Activated CD4-positive, alpha-beta T cell treated with anti-CD3 and anti-CD28 coated beads, Interleukin-10, Interleukin-2, amounts not matched to agents 100 ng/mL and 50 ng/mL, durations not matched to agents 16 hours and 8 hours (primary cell): Measurements from ENCODE around the gene HSPBP1.
"Not testable (repeated sequence)": the region's sequence is repeated elsewhere in the genome, so short reads cannot be mapped to it uniquely, and the experiment has no call there.

Experiments used
- DNase-seq: peaks from one replicate; pipeline ENCODE4 v3.0.0-alpha.2; 2020

The HSPBP1 gene, protein sequence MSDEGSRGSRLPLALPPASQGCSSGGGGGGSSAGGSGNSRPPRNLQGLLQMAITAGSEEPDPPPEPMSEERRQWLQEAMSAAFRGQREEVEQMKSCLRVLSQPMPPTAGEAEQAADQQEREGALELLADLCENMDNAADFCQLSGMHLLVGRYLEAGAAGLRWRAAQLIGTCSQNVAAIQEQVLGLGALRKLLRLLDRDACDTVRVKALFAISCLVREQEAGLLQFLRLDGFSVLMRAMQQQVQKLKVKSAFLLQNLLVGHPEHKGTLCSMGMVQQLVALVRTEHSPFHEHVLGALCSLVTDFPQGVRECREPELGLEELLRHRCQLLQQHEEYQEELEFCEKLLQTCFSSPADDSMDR

GRCh38 chr19:55279770-55280643, at the start of gene HSPBP1:
Gene HSPBP1, minus strand, starts transcription at chr19:55280110. Its CDS starts 502 bp downstream, at chr19:55279608.
- DNase-seq, result peak; percentile 98

DNA sequence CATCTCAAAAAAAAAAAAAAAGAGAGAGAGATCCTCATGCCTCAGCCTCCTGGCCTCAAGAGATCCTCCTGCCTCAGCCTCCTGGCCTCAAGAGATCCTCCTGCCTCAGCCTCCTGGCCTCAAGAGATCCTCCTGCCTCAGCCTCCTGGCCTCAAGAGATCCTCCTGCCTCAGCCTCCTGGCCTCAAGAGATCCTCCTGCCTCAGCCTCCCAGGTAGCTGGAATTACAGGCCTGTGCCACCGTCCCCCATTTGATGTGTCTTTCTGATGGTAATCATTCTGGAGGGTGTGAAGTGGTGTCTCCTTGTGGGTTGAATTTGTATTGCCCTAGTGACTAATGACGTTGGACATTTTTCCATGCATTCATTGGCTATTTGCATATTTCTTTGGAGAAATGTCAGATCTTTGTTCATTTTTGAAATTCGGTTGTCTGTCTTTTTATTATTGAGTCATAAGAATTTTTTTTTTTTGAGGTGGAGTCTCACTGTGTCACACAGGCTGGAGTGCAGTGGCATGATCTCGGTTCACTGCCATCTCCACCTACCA, 48.9 kb upstream of the HSPBP1 start:
- not testable (repeated sequence) for DNase-seq

- peak; percentile 22 for DNase-seq
Measured at GRCh38 chr19:55325172-55325571, 45.3 kb upstream of the HSPBP1 start, which contains the start of gene TMEM150B. Gene TMEM150B, minus strand, starts transcription at chr19:55325341. Its CDS starts 4,305 bp downstream, at chr19:55321036.

DNA sequence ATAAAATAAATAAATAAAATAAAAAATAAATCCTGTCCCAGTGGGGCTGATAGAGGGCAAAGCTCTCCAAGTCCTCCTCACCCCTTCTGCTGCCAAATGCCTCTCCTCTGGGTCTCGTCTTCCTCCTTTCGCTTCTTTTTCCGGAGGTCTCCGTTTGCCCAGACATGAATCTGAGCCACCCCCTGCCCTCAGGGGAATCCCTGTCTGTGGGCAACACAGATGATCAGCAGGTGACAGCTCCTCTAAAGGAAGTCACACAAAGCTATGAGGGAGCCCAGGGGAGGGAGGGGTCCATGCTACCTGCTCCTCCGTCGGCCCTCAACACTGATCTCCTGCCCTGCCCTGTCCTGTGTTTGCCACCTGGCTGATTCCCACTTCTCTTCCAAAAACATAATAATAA, 44.8 kb upstream of the HSPBP1 start:
- no peak for DNase-seq

GRCh38 chr19:55322204-55322885, 42.4 kb upstream of the HSPBP1 start:
- DNase-seq, result no peak

- no peak for DNase-seq
Measured at GRCh38 chr19:55321466-55322137, 41.7 kb upstream of the HSPBP1 start.

GRCh38 chr19:55320844-55321419, 41.0 kb upstream of the HSPBP1 start:
- no peak for DNase-seq

GRCh38 chr19:55319785-55320184, 39.9 kb upstream of the HSPBP1 start:
- no peak for DNase-seq

- no peak for DNase-seq
Measured at GRCh38 chr19:55316646-55317045, 36.7 kb upstream of the HSPBP1 start.

GRCh38 chr19:55315956-55316525, 36.1 kb upstream of the HSPBP1 start:
- DNase-seq, result no peak

DNA sequence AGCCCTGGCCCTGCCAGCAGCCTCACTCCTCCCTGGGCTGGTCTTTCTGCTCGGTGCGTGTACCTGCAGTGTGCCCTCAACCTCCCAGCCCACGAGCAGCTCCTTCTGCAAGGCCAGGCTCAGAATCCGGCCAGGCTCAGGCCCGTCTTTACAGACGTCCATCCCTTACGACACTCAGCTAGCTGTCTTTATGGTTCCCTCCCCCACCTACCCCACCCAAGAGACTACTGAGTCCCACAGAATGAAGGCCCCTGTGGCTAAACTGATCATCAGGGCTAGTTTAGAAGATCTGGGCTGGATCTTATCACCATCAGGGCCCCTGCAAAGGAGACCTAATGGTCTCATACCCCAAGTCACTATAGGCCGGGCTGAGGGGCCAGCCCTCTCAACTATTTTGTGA, 34.5 kb upstream of the HSPBP1 start:
- DNase-seq, result no peak

DNA sequence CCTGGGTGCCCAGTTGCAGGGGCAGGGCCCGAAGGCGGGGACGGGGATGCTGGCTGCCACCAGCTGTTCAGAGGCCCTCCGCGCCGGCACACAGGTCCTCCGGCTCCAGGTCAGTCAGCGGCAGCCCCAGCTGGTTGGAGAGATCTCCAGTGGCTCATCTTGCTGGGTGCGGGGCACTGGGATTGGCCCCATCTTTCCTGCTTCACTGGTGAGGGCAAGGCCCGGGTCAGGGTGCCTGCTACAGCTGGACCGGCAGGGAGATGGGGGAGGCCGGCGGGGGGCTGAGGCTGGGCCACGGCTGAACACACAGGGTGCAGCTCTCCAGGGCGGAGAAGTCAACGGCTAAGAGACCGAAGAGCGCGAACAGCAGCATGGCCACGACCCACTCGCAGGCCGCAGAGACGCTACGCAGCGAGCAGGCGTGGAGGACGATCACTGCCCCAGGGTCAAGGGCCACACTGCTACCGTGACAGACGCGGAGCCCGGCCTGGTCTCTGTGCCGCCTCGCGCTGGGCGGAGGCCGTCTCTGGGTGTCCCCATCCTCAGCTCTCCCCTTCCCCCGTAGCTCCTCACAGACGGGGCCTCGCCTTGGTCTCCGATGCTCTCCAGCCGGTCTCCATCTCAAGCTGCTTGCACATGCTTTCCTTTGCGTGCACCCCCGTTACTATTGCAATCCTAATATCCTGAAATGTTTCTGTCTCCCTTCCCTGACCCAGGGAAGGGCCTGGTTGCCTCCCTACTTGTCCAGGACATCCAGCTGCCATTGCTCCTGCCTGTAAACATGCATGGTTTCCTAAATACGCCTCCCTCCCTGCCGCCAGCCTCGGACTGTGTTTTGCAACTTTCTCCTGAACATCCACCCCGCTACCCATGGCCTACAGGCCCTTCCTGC, 33.0 kb upstream of the HSPBP1 start:
- DNase-seq, result no peak

GRCh38 chr19:55311797-55312196, 31.9 kb upstream of the HSPBP1 start:
- no peak for DNase-seq

GRCh38 chr19:55311397-55311796, 31.5 kb upstream of the HSPBP1 start:
- DNase-seq, result no peak

GRCh38 chr19:55310498-55310897, 30.6 kb upstream of the HSPBP1 start:
- DNase-seq, result no peak

DNA sequence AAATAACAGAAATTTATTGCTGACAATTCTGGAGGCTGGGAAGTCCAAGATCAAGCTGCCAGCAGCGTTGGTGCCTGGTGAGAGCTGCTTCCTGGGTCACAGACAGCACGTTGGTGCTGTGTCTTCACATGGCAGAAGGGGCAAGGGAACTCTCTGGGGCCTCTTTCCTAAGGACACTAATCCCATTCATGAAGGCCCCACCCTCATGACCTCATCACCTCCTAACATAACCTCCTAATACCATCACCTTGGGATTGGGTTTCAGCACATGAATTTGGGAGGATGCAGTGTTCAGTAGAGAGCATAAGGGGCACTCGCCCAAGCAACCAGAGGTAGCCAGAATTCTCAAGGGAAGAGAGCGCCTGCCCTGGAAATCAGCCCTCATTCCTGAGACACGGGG, 29.5 kb upstream of the HSPBP1 start:
- no peak for DNase-seq

GRCh38 chr19:55308281-55308680, 28.4 kb upstream of the HSPBP1 start:
- DNase-seq, result no peak

GRCh38 chr19:55306712-55307111, 26.8 kb upstream of the HSPBP1 start:
- no peak for DNase-seq

DNA sequence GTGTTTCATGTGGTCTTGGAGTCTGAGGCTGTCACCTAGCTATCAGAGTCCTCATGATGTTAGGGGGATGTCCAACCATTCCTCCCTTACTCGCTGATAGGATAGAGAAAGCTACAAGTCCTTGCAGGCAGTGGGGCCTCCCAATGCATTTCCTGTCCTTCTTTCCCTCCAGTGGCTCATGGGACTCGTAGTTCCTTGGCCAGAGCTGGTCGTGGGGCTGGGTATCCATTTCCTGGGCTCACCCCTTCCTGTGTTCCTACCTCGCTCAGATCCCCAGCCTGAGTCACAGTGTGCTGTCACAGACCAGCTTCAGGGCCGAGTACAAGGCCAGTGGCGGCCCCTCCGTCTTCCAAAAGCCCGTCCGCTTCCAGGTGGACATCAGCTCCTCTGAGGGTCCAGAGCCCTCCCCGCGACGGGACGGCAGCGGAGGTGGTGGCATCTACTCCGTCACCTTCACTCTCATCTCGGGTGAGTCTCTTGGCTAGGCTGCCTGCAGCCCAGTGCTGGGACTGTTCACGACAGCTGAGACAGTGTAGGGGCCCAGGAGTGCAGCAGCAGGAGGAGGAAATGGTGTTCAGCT, 26.2 kb upstream of the HSPBP1 start:
- no peak for DNase-seq

- peak; percentile 69 for DNase-seq
Measured at GRCh38 chr19:55305491-55305890, 25.6 kb upstream of the HSPBP1 start.
